ENCODE measurements around the gene UMAD1.

Gene UMAD1

GRCh38 chr7:7834761-7835160 lies 194.2 kb downstream of the UMAD1 start:
- TF ChIP-seq, protein P1, sequence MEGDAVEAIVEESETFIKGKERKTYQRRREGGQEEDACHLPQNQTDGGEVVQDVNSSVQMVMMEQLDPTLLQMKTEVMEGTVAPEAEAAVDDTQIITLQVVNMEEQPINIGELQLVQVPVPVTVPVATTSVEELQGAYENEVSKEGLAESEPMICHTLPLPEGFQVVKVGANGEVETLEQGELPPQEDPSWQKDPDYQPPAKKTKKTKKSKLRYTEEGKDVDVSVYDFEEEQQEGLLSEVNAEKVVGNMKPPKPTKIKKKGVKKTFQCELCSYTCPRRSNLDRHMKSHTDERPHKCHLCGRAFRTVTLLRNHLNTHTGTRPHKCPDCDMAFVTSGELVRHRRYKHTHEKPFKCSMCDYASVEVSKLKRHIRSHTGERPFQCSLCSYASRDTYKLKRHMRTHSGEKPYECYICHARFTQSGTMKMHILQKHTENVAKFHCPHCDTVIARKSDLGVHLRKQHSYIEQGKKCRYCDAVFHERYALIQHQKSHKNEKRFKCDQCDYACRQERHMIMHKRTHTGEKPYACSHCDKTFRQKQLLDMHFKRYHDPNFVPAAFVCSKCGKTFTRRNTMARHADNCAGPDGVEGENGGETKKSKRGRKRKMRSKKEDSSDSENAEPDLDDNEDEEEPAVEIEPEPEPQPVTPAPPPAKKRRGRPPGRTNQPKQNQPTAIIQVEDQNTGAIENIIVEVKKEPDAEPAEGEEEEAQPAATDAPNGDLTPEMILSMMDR (IDR thresholded peaks at IDR 0.05), result no peak

GRCh38 chr7:7841027-7841426 lies 200.5 kb downstream of the UMAD1 start:
- TF ChIP-seq, protein P1 (IDR thresholded peaks at IDR 0.05), result no peak

- TF ChIP-seq, protein P1 (IDR thresholded peaks at IDR 0.05), result no peak
Observed at GRCh38 chr7:7843240-7843639, 202.7 kb downstream of the UMAD1 start.

DNA sequence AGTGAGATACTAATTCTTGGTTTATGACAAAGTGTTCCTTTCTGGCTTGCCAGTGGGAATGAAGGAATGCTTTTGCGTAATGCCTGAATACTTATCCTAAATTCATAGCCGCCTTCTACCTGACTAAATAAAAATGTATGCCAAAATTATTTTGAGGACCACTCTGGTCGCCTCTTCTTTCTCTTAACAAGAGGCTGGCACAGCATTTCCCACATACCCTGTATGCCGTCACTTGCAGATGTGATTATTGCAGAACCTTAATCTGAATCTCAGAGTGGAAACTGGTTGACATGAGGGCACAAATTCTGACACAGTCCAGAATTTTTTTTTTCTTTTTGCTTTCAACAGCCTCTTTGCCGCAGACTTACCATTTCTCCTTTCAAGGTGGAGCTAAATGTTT lies 203.4 kb downstream of the UMAD1 start:
- TF ChIP-seq, protein P1 (IDR thresholded peaks at IDR 0.05), result no peak

GRCh38 chr7:7848246-7848645 lies 207.7 kb downstream of the UMAD1 start:
- TF ChIP-seq, protein P1 (IDR thresholded peaks at IDR 0.05), result no peak

GRCh38 chr7:7848892-7849291 lies 208.3 kb downstream of the UMAD1 start:
- TF ChIP-seq, protein P1 (IDR thresholded peaks at IDR 0.05), result no peak

DNA sequence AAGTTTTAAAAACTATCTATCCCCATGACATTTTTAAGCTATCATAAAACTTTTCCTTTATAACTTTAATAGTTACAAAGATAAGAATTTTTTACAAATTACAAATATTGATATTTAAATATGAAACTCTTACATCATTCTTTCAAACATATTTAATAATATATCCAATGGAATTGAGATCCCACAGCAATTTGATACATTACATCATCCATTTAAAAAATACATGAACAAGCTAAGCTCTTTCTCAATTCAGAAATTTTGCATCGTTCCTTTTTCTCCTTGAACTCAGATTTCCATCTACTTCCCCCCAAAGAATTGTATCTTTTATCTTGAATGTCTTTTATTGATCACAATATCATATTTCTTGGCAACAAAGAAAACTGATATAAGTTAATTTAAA lies 209.6 kb downstream of the UMAD1 start:
- TF ChIP-seq, protein P1 (IDR thresholded peaks at IDR 0.05), result no peak

GRCh38 chr7:7851381-7851780 lies 210.8 kb downstream of the UMAD1 start:
- TF ChIP-seq, protein P1 (IDR thresholded peaks at IDR 0.05), result no peak
